Kasumi-1 (cell line): Measurements from ENCODE around the gene RXRA.
"Not testable (repeated sequence)": the region's sequence is repeated elsewhere in the genome, so short reads cannot be mapped to it uniquely, and the experiment has no call there.

ENCODE experiments used
- DNase-seq, 2 experiments: peaks; one replicate each; lab custom pipeline; 2025; lab: John Stamatoyannopoulos, UW

The RXRA gene

DNA sequence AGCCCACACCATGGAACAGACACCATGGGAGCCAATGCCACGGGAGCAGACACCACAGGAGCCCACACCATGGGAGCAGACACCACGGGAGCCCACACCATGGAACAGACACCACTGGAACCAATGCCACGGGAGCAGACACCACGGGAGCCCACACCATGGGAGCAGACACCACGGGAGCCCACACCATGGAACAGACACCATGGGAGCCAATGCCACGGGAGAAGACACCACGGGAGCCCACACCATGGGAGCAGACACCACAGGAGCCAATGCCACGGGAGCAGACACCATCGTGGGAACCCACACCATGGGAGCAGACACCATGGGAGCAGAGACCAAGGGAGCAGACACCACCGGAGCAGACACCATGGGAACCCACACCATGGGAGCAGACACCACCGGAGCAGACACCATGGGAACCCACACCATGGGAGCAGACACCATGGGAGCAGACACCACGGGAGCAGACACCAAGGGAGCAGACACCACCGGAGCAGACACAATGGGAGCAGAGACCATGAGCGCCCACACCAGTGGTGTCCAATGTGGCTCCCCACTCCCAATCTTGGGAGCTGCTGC is 17.5 kb upstream of the RXRA start:
- DNase-seq = not testable (repeated sequence)

DNA sequence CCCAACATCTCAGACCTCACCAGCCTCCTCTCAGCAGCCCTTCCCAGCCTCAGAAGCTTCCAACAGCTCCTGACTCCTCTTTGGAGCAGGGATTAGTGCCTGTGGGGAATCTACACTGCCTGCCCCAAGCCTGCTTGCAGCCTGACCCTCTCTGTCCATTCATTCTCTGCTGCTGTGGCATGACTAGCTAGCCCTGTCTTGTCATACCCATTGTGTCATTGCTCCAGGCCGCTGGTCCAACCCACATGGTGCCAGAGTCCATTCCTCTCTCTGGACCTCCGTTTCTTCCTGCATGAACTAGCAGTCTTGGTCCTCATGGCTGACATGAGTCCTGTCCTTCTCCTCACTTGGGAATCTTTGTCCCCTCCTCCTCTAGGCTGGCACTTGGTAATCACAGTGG is 12.8 kb upstream of the RXRA start:
- DNase-seq = no peak

DNA sequence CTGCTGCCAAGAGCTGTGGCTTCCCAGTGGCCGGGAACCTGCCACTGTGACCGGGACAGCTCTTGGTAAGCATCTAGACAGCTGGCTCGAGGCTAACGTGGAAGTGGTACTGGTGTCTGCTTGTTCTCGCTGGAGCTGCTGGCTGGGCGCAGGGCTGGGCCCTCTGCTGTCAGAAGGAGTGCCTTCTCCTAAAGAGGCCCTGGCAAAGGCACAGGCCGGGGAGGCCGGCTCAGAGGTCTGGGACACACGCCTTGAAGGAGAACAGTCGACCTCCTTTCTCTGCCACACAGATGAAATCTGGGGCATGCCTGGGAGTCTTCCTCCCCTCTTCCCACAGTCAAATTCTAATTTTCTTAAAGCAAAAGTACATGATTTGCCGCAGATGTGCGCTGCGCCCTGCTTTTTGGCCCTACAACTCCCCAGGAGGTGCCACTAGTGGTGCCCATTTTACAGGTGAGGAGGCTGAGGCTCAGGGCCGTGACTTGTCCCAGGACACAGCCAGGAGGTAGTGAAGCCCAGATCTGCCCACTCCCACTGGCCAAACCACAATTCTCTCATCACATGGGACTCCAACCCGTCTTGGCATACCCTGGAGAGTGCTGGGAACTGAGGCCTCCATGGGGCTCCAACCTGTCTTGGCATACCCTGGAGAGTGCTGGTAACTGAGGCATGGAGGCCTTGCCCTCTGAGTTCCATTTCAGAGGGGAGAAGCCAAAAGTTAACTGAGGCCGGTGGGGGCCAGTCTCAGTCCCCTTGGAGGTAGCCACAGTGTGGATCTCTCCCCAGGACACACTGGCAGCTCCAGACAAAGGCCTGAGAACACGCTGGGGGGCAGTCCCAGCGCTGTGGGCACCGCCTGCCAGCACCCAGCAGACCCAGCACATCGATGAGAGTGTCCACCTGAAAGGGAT is 12.0 kb upstream of the RXRA start:
- DNase-seq = no peak

DNA sequence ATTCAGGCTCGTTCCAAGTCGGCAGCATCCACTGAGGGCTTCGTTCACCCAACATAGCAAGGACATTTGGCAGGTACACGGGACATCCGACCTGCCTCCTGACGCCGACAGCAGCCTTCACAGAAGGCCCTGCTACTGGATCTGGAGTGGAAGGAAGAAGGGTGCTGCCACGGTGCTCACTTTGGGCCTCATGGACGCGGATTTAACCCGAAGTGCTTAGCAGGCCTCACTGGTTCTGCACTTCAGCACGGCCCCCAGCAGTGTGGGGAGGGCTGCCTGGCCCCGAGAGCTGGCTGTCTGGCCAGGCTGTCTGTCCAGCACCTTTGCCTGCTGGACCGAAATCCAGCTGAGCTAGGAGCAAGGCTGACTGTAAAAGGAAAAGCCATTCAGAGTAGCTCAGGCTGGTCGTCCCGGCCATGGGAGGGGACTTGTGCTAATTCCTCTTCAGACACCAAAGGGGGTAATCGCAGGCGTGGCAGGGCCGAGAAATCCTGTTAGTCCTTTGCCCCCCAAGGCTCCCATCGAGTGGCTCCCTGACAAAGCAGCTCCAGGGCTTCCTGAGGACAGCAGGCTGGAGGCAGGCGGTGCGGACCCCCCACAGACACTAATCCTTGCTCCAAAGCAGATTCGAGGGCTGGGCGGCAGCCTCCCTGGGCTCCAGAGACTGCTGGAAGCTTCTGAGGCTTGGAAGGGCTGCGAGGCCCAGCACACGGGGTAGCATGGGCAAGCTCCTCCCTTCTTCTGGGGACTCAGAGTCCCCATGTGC is 11.1 kb upstream of the RXRA start:
- DNase-seq = no peak

DNA sequence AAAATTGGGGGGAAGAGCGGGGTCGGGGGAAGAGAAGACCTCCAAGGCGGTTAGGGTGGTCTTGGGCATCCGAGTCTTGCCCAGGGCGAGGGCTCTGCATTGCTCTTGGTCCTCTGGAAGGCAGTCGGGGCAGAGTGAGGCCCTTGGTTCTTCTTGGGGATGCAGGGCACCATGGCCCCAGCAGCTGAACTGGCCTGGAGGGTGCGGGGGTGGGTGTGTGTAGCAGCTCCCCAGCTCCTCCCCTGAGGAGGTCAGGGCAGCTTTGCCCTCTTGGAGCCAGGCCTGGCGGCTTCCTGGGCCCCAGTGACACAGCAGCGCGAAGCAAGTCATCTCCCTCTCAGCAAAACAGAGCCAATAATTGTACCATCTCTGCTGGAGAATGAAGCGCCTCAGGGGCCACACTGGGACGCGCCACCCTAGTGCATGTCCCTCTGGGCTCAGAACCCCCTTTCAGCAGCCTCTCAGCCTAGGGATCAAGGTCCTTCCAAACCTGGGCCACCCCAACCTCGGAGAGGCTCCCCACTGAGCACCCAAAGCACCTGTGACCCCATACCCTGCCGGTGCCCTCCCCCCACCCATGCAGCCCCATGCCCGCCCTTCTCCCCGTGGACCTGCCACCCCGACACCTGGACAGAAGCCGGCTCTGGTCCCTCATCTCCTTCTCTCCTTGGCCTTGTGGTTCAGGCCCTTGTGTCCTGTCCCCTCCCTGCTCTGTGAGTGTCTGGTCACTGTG is 10.4 kb upstream of the RXRA start:
- DNase-seq = no peak

DNA sequence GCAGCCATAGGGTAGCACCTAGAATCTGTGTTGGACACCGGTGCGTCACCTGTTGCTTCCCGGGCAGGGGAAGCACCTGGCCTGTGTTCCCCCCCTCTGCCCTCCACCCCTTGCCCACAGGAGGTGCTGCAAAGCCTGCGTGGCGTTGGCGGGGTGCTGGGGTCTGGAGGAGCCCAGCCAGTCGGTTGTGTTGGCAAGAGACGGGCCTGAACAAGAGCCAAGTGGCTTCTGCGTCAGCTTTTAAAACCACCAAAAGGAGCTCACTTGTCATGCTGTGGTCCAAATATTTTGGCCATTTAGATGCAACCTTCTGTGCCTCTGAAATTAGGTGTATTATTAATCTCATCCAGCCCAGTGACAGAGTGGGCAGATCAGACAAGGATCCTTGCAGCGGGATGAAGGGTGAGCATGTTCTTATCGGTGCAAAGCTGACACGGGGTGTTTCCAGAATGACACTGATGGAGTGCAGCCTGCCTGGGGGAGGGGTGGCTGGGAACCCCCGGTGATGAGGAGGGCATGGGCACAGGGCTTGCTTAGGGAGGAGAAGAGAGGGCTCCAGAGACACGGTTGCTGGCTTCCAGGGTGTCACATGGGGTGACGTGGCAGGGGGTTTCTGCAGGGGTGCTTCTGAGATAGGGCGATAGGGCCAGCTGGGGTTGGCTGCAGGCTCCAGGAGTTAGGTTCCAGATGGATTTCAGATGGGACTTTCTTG is 9.7 kb upstream of the RXRA start:
- DNase-seq = no peak

DNA sequence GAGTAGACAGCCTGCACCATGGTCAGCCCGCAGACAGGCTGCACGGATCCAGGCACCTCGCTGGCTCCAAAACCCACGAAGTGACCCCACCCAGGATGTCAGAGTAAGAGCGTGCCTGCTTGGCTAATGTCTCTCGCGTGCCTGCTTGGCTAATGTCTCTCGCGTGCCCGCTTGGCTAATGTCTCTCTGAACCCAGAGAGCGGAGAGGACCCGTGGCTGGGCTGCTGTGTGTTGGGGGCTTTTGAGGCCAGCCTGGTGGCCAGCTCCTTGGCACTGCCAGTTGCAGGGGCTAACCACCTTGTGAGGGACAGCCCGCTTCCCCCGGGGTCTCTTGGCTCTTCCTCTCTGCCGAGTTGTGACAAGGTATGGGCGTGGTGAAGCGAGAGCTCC is 8.9 kb upstream of the RXRA start:
- no peak for DNase-seq

DNA sequence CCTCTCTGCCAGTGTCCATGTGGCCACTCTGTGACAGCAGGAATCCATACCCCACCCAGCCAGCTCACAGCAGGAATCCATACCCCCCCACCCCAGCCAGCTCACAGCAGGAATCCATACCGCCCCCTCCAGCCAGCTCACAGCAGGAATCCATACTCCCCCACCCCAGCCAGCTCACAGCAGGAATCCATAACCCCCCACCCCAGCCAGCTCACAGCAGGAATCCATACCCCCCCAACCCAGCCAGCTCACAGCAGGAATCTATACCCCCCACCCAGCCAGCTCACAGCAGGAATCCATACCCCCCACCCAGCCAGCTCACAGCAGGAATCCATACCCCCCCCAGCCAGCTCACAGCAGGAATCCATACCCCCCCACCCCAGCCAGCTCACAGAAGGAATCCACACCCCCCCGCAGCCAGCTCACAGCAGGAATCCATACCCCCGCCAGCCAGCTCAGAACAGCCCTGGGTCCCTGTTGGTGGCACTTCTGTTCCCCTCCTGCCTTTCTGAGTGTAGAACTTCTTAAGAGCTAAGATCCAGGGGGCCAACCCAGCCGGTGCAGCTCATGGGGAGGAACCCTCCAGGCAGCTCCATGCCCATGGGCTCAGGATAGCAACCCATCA is 8.4 kb upstream of the RXRA start:
- DNase-seq = no peak

DNA sequence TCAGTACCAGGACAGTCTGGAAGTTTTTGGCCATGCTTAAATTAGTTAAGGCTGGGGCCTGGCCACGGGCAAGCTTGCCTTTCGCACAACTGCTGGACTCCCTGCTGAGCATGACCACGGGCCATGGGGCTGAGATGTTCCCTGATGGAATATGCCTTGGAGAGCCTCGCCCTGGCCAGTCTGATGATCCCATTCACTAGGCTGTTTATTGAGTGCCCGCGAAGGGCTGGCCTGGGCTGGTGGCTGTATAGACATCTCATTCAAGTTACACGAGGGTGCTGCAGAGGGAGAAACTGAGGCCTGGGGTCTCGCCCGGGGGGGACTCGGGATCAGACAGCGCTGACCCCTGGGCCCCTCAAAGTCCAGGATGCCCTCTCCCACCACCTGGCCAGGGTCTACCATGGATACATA is 7.8 kb upstream of the RXRA start:
- DNase-seq = no peak

DNA sequence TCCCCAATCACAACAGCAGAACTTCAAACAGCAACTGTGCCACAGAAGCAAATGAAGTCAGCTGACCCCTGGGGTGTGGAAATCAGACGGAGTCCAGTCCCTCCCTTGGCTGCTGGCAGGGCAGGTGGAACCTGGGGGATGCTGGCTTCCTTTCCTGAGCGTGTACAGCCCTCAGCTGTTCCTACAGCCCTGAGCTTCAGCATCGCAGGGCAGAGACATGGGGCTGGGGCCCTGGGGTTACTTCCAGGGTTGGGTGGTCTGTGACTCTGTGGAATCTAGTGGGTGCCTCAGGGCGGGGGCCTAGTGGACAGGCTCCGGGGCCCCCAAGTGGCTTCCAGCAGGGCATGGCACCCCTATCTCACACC is 7.3 kb upstream of the RXRA start:
- no peak for DNase-seq

DNA sequence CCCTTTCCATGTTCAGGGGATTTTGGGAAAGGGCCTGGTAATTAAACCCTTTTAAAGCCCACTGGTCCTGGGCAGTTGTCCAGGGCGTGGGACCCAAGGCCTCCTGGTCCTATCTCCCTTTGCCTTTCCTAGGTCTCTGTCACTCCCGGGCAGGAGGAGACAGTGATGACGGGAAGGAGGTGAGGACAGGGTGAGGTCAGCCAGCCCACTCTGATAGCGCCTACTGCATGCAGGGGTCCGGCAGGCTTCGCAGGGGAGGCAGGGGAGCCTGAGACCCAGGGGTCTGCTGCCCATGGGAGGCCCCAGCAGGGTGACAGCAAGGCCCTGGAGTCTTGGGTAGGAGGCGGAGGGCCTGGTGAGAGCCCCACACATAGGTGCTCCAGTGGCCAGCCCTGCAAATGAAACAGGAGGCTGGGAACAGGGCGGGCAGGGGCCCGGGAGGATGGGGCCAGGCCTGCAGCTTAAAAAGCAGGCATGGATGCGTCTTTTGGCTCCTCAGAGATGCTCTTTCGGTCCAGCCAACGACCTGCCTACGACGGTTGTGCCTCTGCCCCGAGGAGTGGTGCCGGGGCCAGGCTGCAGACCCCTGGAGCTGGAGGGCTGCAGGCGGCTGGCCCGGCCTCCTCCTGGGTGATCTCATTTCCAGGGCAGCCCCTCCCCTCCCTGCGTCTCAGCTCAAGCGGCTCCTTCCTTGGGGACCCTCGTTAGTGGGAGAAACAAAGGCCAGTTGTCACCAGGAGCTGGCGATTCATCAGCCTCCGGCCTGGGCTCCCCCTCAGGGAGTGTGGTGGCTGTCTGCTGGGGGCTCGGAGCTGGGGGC is 6.7 kb upstream of the RXRA start:
- no peak for DNase-seq

DNA sequence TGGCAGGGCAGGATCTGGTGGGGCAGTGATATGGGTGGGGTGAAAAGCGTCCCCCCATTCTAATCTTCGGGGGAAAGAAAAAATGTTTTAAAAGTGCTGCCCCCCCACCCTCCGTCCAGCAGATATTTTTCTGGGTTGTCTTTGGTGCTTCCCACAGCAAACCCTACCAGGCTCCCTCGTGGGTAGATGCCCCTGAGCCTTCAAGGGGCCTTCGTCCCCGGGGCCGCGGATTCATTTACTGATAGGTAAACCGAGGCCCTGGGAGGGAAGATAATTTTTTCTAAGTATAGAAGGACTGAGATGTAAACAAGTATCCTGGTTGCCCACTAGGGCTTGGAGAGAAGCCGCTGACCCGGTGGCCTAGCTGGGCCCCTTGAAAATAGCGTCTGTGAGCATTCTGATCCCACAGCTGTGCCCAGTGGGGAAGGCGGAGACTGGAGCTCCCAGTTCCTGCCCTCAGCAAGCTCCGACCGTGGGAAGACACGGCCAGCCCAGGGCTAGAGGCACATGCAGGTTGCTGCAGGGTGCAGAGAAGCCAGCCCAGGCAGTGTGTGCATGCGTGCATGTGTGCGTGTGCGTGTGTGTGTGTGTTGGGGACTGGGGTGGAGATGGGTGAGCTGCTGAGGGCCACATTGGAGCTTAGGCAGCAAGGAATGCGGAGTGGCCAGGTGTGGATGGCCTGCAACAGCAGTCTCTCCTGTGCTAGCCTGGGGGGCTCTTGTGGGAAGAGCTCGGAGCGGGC is 6.0 kb upstream of the RXRA start:
- DNase-seq = no peak

DNA sequence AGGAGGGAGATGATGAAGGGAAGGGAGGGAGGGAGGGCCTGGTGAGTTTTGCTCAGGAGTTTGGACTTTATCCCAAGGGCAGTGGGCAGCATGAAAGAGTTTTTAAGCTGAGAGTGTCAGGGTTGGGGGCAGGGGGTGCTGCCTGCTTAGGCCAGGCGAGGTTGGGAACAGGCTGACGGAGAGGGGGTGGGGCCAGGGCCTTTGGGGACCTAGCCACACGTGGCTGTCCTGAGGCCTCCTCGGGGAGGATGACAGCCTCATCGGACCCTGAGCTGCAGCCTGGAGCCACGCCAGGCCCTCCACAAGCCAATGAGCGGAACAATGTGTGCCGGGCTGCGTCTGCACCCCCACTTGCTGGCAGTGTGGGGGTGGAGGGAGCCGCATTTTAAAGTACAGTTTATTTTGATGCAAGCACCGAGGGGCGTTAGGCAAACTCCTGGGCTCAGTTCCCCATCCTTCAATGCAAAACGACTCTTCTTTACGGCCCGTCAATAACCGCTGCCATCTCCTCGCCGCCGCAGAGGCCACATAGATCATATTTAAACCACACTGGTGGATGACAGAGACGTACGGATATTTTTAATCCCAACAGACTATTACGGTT is 5.3 kb upstream of the RXRA start:
- DNase-seq = no peak

DNA sequence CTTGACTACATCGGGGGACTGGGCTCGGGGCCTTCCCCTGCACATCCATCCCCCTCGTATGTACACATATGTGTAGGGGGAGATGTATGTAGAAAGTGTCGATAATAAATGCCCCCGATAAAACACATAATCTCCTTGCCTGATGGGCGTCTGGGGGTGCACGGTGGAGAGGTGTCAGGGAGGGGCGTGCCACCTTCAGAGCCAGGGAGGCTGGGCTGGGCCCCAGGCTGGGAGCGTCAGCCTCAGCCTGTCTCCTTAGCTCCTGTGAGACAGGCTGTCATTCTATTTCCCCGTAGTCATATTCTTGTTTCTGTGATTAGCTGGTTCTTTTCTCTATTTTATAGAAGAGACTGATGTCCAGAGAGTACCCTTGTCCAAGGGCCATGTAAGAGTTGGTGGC is 4.7 kb upstream of the RXRA start:
- no peak for DNase-seq

DNA sequence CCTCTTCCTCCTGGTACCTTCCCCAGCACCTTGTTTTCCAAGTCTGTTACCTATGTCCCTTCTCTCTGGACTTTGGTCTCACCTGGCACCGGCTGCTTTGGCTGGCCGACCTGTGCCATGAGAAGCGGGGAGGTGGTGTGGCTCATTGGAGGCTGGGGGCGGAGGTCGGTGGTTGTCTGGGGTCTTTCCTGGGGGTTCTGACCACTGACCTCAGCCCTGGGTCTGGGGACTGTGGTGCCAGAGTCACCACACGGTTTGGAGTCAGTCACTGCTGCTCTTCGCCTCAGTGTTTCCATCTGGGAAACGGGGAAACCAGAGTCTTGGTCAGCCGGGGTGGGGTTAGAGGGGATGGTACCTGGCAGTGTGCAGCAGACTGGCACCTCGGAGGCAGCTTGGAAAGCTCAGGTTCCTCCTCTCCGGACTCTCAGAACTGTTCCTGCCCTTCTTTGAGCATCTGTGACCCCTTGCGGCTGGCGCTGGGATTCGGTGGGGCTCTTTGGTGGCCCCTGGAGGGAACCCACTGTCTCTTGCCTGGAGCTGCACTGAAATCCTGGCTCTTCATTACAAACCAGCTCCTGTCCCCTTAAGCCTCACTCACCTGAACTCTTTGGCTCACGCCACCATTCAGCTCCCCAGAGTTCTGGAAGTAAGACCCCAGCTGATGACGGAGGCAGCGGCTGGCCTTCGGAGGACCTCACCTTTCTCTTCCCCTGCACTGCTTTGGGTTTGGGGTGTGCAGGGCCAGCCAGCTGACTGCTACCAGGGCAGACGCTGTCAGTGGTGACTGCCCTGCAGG is 4.1 kb upstream of the RXRA start:
- no peak for DNase-seq

DNA sequence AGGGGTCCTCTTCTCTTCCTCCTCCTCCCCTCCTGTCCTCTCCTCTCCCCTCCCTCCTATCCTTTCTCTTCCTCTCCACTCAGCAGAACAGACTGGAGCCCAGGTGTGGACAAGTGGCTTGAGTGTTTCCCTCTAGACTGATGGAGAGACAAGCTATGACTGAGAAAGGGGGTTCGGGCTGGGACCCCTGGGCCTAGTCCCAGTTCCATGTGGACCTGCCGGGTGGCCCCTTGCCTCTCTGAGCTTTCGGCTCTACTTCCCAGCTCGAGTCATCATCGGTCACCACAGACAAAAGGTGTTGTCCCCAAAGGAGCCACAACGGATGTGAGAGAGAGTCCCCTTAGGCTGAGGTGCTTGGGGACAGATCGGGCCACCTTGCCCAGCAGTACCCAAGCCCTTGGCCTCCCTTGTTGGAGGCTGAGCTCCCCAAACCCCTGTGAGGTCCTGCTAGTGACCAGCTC is 3.4 kb upstream of the RXRA start:
- DNase-seq = no peak

DNA sequence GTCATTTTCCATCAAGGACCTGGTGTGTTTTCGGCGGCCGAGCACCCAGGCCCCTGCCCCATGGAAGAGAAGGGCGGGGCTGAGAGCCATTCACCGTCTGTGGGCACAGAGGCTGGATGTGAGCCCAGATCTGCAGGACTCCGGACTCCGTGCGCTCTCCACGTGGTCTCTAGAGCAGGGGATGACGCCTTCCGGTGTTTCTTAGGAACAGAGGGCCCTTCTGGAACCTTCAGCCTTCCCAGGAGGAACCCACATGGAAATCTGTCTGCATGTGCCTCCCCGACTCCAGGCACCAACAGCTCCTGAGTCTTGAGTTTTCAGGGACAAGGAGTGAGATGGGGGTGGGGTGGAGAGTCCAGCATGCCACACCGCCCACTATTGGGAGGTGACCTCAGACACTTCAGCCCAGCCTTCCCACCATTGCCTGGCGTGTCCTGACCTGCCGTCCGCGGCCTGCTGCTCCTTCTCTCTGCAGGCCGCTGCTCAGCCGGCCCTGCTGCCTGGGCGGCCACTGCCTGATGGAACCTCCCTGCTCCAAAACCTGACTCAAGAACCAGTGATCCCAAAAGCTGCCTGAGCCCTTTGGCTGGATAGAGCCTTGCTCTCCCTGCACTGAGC is 2.4 kb upstream of the RXRA start:
- DNase-seq = no peak
